HS-5 (cell line): ENCODE data around the gene GTSE1.
"Not testable (repeated sequence)": the region's sequence is repeated elsewhere in the genome, so short reads cannot be mapped to it uniquely, and the experiment has no call there.

Source experiments
- DNase-seq: peaks from one replicate; pipeline ENCODE4 v3.0.0-alpha.2; 2012; ENCODE audit warnings: low read depth

GTSE1 gene

GRCh38 chr22:46292732-46293131, 3.9 kb upstream of the GTSE1 start:
- DNase-seq, result no peak

DNA sequence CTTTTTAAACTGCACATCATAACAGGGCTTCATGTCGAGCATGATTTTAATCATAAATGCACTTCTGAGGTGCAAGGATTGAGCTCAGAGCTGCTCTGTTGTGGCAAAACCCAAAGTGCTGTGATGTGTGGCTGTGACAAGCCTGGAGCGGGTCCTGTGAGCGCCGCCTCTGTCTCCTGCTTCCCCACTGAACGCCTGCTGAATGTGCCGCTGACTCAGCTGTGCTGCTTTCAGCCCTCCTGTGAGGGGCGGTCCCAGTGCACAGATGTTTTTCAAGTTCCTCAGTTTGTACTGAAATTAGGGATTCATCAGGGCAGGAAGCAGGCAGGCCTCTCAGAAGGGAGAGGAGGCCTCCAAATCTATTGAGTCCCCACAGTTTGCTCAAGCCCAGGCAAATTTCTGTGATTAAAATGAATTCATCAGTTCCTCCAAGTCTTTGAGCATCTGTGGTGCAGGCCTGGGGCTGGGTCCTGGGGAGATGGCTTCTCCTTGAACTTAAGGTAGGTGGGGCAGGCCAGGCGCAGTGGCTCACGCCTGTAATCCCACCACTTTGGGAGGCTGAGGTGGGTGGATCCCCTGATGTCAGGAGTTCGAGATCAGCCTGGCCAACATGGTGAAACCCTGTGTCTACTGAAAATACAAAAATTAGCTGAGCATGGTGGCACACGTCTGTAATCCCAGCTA, 3.0 kb upstream of the GTSE1 start:
- DNase-seq, result no peak

- no peak for DNase-seq
These were observed 1.9 kb upstream of the GTSE1 start for GRCh38 chr22:46294784-46295183.

DNA sequence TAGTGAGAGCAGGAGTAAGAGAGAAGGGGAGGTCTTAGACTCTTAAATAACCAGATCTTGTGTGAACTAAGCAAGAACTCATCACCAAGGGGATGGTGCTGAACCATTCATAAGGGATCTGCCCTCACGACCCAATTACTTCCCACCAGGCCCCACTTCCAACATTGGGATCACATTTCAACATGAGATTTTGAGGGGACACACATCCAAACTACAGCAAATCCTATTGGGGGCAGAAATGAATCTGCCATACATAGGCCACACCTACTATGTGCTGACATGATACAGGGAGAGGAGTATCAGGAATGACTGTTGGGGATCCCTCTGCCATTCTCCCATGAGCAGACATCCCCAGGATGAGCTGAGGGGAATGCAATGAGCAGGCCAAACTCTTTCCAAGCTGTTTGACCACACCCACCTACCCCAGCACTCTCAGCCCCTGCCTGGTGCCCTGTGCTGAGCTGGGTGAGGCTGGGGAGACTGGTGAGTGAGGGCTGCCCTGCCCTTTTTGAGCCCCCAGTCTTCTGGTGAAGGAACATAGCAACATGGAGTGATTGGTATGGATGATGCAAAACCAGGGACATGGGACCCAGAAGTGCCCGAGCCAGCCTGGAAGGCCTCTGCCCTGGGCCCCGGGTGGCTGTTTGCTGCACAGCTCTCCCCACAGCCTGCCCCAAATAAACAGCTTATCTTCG, 1.2 kb upstream of the GTSE1 start:
- no peak for DNase-seq

- no peak for DNase-seq
These were observed 612 bp downstream of the GTSE1 start for GRCh38 chr22:46297151-46297812.

DNA sequence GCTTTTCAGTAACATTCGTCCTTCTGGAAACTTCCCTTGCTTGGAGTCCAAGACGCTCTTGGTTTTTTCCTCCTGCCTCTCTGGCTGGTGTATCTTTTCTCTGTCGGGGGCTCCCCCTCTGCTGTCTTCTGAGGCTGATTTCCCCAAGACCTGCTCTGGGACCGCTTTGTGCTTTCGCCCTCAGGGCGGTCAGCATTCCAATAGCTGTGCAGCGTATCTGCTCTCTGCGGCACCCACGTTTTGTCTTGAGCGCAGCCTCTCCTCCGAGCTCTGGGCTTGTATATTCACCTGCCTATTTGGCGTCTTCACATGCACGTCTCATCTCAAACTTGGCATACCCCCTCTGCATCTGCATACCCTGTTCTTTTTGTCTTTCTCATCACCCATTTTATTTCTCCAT, 2.4 kb downstream of the GTSE1 start:
- DNase-seq, result no peak

DNA sequence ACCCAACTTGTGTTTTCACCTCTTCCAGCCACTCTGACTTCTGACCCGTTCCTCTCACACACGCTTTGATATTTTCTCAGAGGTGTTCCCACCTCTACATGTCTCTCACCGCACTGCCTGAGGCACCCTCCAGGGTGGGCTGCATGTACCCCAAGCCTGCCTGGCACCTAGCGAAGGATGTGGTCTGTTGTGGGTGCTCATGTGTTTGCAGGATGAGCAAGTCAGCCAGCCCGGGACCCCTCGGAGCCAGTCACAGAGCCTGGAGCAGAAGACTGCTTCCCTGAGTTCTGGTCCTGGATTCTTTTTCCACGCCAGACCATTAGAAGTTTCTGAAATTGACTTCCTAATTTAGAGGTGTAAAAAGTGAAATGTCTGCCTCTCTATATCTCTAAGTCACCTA, 3.8 kb downstream of the GTSE1 start:
- DNase-seq, result no peak

DNA sequence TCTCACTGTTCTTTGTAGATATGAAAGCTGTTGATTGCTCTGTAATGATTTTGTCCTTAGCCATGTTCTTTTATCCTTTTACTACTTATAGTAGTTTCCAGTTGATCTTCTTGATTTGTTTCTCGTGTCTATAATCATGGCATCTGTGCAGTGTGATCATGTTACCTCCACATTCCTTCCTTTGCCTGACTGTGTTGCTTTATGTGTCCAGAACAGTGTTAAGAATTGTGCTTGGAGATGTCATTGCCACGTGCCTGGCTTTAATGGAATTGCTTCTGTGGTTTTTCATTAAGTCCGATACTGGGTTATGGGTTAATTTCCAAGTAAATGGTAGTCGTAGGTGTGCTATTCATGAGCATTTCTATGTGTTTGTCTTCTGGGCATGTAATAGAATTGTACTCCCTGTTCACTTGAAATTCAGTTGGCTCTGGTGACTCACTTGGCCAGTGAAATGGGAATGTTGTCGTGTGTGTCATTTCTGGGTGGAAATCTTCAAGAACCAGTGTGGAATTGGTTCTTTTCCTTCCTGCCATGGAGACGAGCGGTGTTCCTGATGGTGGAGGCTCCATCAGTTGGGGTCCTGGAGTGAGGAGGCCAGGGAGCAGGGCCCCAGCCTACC, 6.8 kb downstream of the GTSE1 start:
- no peak for DNase-seq

DNA sequence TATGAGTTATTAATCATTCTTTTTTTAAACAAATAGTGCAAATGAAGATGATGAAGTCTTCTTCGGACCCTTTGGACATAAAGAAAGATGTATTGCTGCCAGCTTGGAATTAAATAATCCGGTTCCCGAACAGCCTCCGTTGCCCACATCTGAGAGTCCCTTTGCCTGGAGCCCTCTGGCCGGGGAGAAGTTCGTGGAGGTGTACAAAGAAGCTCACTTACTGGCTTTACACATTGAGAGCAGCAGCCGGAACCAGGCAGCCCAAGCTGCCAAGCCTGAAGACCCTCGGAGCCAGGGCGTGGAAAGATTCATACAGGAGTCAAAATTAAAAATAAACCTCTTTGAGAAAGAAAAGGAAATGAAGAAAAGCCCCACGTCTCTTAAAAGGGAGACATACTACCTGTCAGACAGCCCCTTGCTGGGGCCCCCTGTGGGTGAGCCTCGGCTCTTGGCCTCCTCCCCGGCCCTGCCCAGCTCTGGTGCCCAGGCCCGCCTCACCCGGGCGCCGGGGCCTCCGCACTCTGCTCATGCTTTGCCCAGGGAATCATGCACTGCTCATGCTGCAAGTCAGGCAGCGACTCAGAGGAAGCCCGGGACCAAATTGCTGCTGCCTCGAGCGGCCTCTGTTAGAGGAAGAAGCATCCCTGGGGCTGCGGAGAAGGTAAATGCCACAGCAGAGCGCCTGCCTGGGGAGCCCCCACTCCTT, 11.8 kb downstream of the GTSE1 start:
- no peak for DNase-seq

GRCh38 chr22:46309526-46310085, 12.9 kb downstream of the GTSE1 start:
- DNase-seq, result no peak

DNA sequence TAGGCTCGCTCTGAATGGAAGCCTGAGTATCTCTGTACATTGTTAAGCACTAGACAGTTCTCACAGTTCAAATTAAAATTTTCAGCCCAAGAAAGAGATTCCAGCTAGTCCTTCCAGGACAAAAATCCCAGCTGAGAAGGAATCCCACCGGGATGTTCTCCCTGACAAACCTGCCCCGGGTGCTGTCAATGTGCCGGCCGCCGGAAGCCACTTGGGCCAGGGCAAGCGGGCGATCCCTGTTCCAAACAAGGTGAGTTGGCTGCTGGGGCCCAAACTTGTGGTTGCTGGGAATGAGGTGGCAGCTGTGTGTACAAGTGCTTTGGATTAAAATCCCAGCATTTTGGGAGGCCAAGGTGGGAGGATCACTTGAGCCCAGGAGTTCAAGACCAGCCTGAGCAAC, 15.4 kb downstream of the GTSE1 start:
- no peak for DNase-seq

DNA sequence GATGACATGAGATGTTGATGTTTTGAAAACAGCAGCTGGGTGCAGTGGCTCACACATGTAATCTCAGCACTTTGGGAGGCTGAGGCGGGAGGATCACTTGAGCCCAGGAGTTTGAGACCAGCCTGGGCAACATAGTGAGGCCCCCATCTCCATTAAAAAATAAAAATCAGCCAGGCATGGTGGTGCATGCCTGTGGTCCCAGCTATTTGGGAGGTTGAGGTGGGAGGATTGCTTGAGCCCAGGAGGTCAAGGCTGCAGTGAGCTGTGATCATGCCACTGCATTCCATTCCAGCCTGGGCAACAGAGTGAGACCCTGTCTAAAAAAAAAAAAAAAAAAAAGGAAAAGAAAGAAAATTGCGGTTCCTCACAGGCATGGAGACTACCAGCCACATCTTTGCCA, 16.2 kb downstream of the GTSE1 start:
- DNase-seq, result not testable (repeated sequence)

DNA sequence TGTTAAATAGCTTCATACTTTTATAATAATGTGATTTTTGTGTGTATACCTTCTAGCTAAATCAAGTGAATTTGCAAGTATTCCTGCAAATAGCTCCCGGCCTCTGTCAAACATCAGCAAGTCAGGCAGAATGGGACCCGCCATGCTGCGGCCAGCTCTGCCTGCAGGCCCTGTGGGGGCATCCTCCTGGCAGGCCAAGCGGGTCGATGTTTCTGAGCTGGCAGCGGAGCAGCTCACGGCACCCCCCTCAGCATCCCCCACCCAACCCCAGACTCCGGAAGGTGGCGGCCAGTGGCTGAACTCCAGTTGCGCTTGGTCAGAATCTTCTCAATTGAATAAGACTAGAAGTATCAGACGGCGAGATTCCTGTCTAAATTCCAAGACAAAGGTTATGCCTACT, 19.3 kb downstream of the GTSE1 start:
- DNase-seq, result no peak

DNA sequence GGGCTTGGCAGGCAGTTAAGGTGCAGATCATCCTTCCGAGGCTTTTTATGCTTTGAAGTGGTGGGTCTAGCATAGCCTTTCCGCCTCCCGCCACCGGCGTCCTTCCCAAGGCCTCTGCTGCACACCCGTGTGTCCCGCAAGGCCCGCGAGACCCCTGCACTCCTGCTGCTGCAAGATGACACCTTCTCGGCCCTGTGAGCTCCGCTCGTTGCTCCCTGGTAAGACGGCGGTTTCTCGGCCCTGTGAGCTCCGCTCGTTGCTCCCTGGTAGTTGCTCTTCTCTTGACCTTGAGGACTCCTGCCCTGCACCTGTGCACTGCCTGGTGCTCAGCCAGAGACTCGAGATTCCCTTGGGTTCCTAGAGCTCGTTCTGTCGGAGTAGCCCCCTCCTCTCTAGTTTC, 21.0 kb downstream of the GTSE1 start:
- DNase-seq, result no peak

- no peak for DNase-seq
These were observed 21.9 kb downstream of the GTSE1 start for GRCh38 chr22:46318576-46318975.

DNA sequence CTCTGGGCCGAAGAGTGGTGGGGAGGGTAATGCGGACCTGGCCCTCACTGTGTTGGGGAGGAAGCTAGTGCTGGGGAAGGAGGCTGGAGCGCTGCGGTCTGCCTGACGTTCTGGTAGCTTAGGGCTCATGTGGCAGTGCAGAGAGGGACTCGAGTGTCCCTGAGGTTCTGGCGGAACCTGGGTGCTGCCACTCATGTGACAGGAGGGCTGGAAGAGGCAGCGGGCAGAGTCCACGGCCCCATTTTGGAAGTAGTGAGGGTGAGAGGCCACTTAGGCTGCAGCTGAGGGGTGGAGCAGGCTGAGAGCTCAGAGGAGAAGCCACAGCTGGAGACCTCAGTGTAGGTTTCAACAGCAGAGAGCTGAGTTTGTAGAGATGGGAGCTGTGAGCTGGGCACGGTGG, 22.6 kb downstream of the GTSE1 start:
- no peak for DNase-seq

GRCh38 chr22:46320166-46320710, 23.6 kb downstream of the GTSE1 start:
- DNase-seq, result no peak

DNA sequence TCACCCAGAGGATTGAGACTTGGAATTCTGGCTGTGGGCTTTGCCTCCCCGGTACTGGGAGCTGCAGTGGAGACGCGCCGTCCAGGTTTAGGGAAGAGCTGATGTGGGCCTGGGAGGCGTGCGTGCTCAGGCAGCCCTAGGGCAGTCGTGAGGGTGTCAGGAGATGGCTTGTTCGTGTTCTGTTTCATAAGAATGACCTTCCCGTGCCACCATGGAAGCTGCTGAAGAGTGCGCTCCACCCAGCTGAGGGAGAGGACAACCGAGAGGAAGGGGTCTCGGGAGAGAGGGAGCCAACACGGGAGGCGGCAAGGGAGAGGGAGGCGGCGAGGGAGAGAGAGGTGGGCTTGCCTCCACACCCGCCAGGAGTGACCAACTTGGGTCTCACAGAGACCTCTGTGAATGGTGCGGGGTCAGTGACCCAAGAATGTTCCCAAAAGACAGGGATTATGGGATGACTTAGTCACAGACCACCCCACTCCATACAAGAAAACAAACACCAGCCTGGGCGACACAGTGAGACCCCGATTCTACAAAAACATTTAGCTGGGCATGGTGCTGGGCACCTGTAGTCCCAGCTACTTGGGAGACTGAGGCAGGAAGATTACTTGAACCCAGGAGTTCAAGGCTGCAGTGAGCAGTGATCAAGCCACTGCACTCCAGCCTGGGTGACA, 24.2 kb downstream of the GTSE1 start:
- no peak for DNase-seq

DNA sequence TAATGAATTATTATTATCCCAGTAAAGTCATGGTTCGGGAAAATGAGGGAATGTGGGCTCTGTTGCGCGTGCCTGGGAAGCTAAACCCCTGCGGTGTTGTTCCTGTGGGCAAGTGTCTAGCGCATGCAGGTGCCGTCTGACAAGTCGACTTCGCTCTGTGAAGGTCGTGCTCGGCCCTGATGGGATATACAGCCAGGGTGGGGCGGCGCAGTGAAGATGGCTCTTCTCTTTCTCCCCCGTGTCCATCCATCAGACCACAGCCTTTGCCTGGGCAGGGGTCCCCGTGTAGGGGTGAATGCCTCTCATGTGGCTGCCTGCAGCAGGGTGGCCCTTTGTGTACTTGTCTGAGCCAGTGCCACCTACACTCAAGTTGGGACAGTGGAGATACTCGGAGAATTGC, 26.0 kb downstream of the GTSE1 start:
- DNase-seq, result no peak

- no peak for DNase-seq
These were observed 26.5 kb downstream of the GTSE1 start for GRCh38 chr22:46323162-46323561.

GRCh38 chr22:46326066-46326680, 29.5 kb downstream of the GTSE1 start:
- DNase-seq, result no peak
